A673 (cell line): ENCODE measurements around the gene SUSD5.

ENCODE experiments used
- EZH2 ChIP-seq: fragments of 200-600 bp; sonication (generic); IDR thresholded peaks from 2 replicates; pipeline ENCODE4 v1.6.1; 2017; ENCODE audit warnings: borderline replicate concordance, low read depth, mild to moderate bottlenecking, mixed read lengths, antibody characterized with exemption, low read length; ENCODE audit not compliant: poor library complexity, severe bottlenecking
- TF ChIP-seq, protein P1 (sequence below): fragments of 300-800, 200-600 bp; sonication (generic); conservative IDR thresholded peaks from 2 replicates; pipeline ENCODE4 v1.5.1; 2017; ENCODE audit warnings: low read depth, mild to moderate bottlenecking, antibody characterized with exemption, low read length, moderate library complexity, mixed read lengths

- TF ChIP-seq, protein P1, sequence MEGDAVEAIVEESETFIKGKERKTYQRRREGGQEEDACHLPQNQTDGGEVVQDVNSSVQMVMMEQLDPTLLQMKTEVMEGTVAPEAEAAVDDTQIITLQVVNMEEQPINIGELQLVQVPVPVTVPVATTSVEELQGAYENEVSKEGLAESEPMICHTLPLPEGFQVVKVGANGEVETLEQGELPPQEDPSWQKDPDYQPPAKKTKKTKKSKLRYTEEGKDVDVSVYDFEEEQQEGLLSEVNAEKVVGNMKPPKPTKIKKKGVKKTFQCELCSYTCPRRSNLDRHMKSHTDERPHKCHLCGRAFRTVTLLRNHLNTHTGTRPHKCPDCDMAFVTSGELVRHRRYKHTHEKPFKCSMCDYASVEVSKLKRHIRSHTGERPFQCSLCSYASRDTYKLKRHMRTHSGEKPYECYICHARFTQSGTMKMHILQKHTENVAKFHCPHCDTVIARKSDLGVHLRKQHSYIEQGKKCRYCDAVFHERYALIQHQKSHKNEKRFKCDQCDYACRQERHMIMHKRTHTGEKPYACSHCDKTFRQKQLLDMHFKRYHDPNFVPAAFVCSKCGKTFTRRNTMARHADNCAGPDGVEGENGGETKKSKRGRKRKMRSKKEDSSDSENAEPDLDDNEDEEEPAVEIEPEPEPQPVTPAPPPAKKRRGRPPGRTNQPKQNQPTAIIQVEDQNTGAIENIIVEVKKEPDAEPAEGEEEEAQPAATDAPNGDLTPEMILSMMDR, result no peak
- no peak for TF ChIP-seq EZH2
Observed at GRCh38 chr3:33217866-33218445, 654 bp downstream of the SUSD5 start.
